Cardiac muscle cell (in vitro differentiated cells and primary cell): ENCODE measurements around the gene PRUNE2. TPM values are rescaled to one million over a fixed set of nuclear protein-coding genes. Genes with fewer than 3 reads are reported as not detected.

Source experiments
- DNase-seq, 2 donors: peaks; one replicate each; pipeline versions ENCODE4 v3.0.0 to v3.0.0-alpha.2; 2010 to 2017; ENCODE audit warnings: low read depth in 1 of 2, low spot score in 1 of 2
- H3K27ac ChIP-seq: fragments of 200-600 bp; sonication (generic); 2 replicates; pipeline ENCODE4 v1.5.1; 2016
- H3K27me3 ChIP-seq: fragments of 200-600 bp; sonication (generic); 2 replicates; pipeline ENCODE4 v1.6.0; 2016; ENCODE audit warnings: control low read depth
- H3K36me3 ChIP-seq: fragments of 200-600 bp; sonication (generic); 2 replicates; pipeline ENCODE4 v1.5.1; 2016; ENCODE audit warnings: control low read depth
- H3K4me1 ChIP-seq: fragments of 200-600 bp; sonication (generic); 2 replicates; pipeline ENCODE4 v1.8.1; 2017; ENCODE audit warnings: low read depth, mild to moderate bottlenecking, mixed run types
- H3K4me3 ChIP-seq: fragments of 200-600 bp; sonication (generic); 2 replicates; pipeline ENCODE4 v1.5.1; 2016; ENCODE audit warnings: mild to moderate bottlenecking
- H3K9me3 ChIP-seq: fragments of 200-600 bp; sonication (generic); 2 replicates; pipeline ENCODE4 v1.5.1; 2017; ENCODE audit warnings: low read depth, mild to moderate bottlenecking, control low read depth
- CTCF ChIP-seq: IDR thresholded peaks from 2 replicates; pipeline ENCODE4 v1.5.1; 2012; ENCODE audit warnings: low read depth, mild to moderate bottlenecking, low read length
- polyA plus RNA-seq: library from polyadenylated mRNA; unstranded; fragments of >200 nt; fragmentation: Nextera tagmentation; extraction: Ambion mirVana; gene quantifications from 2 replicates; pipeline ENCODE4 v1.2.1, GENCODE V29; 2016
- total RNA-seq: library from RNA; depleted of rRNA; stranded (reverse); fragments of >200 nt; gene quantifications from 2 replicates; pipeline ENCODE4 v1.2.3, GENCODE V29; 2016

PRUNE2 gene
- total and polyA plus RNA-seq, 2 experiments from 2014 or later: 5.5 to 14.4 TPM

GRCh38 chr9:76697081-76697480 lies 208.8 kb downstream of the PRUNE2 start:
- no peak for TF ChIP-seq CTCF
- H3K4me1 ChIP-seq: no peaks in the 10 kb centered on the region
- no peaks in the 10 kb centered on the region for H3K27me3 ChIP-seq
- H3K9me3 ChIP-seq: no peaks in the 10 kb centered on the region
- DNase-seq: no peak
- no peak overlapping the region for H3K4me3 ChIP-seq
- H3K36me3 ChIP-seq: no peaks in the 10 kb centered on the region
- no peak overlapping the region for H3K27ac ChIP-seq

GRCh38 chr9:76693912-76694311 lies 212.0 kb downstream of the PRUNE2 start:
- no peak for DNase-seq

GRCh38 chr9:76692458-76693129 lies 213.3 kb downstream of the PRUNE2 start:
- no peak for DNase-seq
- H3K27ac ChIP-seq: no peak overlapping the region
- peaks cover 3% of the 10 kb centered on the region for H3K4me1 ChIP-seq
- peak overlapping the region; percentile 32 for H3K4me3 ChIP-seq
- H3K36me3 ChIP-seq: no peaks in the 10 kb centered on the region
- no peaks in the 10 kb centered on the region for H3K9me3 ChIP-seq
- no peaks in the 10 kb centered on the region for H3K27me3 ChIP-seq
- no peak for TF ChIP-seq CTCF

More at GRCh38 chr9:76693912-76694311, 212.0 kb downstream of the PRUNE2 start:
- H3K4me1 ChIP-seq: peaks cover 3% of the 10 kb centered on the region
- H3K27ac ChIP-seq: no peak overlapping the region
- no peak for TF ChIP-seq CTCF
- no peaks in the 10 kb centered on the region for H3K9me3 ChIP-seq
- no peaks in the 10 kb centered on the region for H3K36me3 ChIP-seq
- H3K27me3 ChIP-seq: no peaks in the 10 kb centered on the region
- no peak overlapping the region for H3K4me3 ChIP-seq

- Histone ChIP-seq H3K4me1 (peaks cover 3% of the 10 kb centered on the region), H3K27ac (no peak overlapping the region), H3K9me3 (no peaks in the 10 kb centered on the region), H3K27me3 (no peaks in the 10 kb centered on the region), H3K36me3 (no peaks in the 10 kb centered on the region), H3K4me3 (peak overlapping the region; percentile 32)
- DNase-seq: peak; percentile 23 to 38
- no peak for TF ChIP-seq CTCF
These were observed 214.2 kb downstream of the PRUNE2 start for GRCh38 chr9:76691517-76692313.

- TF ChIP-seq CTCF: no peak
- Histone ChIP-seq H3K27me3 (no peaks in the 10 kb centered on the region), H3K4me1 (peaks cover 3% of the 10 kb centered on the region), H3K36me3 (no peaks in the 10 kb centered on the region), H3K27ac (no peak overlapping the region), H3K4me3 (no peak overlapping the region), H3K9me3 (no peaks in the 10 kb centered on the region)
- no peak for DNase-seq
These were observed 214.9 kb downstream of the PRUNE2 start for GRCh38 chr9:76690973-76691370.
